DMS79 (cell line): ENCODE measurements around the gene ZNF474.

Experiments
- DNase-seq: peaks from one replicate; lab custom pipeline; 2025; lab: John Stamatoyannopoulos, UW

Gene ZNF474

DNA sequence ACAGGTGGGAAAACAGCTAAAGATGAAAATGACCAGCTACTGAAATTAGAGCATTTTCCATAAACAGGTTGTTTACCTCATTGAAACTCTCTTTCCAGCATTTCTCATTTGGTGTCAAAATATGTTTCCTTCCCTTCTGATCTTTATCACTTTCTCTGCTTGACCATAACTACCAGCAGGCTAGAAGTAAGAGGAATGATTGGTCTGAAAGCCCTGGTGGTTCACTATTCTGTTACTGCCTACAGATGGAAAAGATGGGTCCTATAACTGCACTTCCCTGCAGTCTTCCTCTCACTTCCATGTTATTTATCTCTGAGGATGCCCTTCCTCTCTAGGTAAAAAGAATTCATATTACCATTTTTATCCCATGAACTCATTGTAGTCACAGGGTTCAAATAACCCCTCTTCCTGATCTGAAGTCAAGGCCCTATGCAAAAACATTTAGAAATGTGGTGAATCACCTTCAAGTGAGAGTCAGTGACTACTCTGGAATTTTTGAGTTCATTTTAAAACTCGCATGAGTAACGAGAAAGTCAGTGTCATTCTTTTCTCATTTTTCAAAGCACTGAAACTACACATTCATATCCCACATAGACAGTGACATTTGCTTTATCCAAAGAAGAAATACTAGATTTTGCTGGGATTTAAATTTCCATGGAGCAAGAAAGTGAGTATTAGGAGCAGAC lies 51.7 kb downstream of the ZNF474 start:
- DNase-seq = no peak

DNA sequence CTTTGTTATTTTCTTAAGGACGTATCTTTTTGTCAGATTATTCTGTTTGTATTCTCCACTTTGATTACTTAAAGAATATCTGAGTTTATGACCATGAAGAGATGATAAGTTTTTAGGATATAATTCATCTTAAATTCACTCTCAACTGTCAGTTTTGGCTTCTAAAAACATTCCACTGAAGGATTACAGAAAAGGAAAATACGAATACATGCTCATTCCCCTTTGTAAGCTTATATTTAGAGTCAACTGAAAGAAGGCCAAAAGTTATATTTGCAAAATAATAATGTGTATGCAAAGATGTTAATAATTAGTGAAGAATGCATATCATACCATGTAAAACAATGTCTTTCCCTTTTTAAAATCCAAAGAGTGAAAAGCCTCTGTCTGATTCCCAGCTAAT lies 52.5 kb downstream of the ZNF474 start:
- DNase-seq = no peak

DNA sequence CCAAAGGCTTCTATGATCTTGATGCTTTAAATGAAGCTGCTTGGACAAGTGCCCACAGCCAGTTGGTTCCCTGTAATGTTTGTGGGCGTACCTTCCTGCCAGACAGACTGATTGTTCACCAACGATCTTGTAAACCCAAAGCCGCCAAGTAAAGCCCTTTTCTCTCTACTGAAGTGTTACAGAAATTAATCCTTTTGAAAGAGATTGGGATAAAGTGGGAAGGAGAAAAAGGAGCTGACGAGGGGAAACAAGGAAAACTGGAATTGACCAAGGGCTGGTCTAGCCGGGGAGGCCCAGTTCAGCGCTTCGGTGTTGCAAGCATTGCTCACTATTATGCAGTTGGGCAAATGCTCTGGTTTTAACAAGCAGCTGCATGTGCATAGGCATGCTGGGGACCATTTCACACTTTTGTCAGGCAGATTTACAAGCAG lies 53.2 kb downstream of the ZNF474 start:
- DNase-seq = no peak

DNA sequence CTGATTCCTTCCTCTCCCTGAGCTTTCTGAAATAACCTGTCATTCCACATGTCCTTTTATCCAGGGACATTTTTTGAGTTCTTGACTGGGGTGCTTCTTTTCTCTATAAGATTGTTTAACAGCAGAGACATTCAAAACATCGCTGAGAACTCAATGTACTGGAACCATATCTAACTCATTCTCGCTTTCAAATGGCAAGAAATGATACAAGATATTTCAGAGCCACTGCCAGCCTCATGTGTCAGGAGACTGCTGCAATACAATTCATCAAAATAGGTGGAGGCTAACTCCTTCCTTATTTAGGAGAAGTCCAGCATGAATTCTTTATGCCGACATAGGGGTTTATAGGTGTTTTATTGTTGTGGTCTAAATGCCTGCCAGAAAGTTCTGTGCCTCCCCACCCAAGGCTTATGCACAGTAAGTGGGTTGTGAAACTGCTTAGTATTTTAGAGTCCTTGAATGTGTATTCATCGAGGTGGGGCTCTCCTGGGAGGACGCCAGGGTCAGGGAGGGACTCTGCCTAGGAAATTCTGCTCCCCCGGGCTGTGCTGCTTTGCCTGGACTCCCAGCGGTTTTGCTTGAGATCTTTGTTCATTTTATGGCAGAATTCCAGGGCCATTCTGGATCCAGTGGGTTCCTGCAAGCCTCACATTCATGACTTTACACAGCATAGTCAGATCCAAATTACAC lies 53.9 kb downstream of the ZNF474 start:
- DNase-seq = peak; percentile 7

DNA sequence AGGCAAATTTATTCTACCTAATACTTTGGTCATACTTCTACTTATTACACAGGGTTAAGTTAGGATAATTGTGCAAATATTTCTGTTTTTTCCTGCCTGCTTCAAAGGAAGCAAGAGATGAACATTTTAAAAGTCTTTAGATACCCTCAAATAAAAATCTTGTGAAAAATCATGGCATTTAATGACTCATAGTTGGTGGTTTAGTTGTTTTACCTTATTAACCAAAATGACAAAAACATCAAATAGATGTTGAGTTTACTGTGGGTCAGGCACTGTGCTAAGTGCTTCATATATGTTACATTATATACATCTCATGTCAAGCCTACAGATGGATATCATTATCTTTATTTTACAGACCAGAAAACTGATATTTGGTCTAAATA lies 54.4 kb downstream of the ZNF474 start:
- DNase-seq = no peak

DNA sequence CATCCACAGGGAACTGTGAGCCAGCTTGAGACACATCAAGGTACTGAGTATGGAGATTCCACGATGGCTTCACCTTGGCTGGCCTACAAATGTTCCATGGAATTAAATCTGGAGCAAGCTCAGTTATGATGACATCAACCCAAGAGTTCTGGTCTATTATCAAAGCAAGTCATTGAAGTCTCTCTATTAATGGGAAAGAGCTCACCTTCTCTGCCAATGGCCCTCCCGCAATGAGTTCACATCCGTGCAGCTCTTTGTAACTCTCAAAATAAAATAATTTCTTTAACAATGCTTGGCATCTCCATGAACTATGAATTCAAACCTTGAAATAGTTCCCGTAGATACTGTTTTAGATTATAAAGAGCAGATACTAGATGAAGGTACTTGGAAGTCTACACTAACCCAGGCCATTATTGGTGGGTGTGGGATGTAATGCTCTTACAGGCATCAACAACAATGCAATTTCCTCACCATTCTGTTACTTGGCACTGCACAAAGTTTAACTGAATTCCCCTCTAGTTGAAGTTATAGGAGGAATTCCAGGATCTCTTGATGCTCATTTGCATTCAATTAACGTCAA lies 55.4 kb downstream of the ZNF474 start:
- no peak for DNase-seq

DNA sequence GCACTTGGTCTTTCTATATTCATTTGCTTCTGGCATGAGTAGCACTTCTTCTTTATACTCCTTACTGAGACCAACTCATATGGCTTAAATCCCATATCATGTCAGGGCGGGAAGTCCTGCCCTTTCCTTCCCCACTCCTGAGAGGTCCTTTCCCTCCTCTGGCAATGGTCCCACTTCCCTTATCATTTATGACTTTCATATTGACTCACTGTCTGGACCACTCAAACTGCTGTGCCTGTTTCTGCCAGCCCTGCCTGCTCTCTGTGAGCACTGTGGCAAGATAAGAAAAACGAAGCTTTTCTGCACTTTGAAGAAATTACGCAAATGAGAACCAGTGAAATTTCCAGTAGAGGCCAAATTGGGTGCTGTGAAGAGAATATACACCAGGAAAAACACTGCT lies 58.1 kb downstream of the ZNF474 start:
- DNase-seq = no peak

DNA sequence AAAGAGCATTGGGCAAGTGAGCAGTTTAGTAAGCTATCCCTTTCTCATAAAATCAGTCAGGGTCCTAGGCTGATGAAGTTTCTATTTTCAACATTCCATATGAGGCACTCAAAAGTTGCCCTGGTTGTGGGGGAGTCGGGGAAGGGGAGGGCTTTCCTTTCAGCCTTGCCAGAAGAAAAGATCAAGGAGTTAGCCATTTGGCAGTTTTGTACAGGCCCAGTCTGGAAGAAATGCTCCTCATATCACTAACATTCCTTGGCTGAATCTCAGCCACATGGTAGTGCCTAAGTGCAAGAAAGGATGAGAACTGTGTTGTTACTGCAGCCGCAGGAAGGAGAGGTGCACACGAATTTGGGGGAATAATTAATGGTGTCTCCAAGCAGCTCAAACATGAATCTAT lies 60.8 kb downstream of the ZNF474 start:
- DNase-seq = no peak

DNA sequence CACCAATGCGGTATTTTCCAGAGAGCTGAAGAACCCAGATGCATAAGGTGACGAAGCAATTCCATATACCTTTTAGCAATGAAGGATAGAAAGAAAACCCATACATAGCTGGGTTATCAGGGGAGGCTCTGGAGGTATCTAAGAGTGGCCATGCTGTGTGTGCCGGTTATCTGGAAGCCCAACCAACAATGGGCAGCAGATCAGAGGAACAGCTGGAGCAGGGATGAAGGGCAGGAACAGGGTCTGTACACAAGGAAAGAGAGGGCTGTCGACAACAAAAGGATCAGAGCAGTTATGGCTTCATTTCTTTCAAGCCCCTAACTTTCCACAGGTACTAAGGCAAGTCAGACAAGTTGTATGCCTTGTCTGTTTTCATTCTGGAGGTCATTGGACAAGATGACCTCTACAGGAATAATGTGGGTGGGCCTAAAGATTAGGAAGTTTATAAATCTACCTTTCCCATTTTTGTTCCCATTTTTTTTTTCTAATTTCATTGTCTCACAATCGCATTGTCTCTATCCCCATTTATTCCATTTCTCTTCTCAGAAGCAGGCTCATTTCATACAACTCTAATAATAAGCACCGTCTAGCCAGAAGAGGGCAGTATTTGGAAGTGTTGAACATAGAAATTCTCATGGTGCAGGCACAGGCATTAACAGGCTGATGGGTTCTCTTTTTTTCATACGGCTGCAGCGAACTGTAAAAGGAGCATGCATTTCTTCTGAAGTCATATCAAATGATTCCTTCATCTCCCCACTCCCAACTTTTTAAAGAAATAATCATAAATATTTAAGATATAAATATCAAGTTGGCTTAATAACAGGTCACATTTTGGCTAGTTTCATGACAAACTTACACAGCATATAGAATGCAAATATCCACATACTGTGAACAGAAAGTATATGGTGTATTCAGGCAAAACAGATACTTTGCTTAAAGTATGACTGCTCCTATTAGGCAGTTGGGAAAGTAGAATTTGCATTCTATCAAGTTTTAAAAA lies 63.5 kb downstream of the ZNF474 start:
- DNase-seq = peak; percentile 9

DNA sequence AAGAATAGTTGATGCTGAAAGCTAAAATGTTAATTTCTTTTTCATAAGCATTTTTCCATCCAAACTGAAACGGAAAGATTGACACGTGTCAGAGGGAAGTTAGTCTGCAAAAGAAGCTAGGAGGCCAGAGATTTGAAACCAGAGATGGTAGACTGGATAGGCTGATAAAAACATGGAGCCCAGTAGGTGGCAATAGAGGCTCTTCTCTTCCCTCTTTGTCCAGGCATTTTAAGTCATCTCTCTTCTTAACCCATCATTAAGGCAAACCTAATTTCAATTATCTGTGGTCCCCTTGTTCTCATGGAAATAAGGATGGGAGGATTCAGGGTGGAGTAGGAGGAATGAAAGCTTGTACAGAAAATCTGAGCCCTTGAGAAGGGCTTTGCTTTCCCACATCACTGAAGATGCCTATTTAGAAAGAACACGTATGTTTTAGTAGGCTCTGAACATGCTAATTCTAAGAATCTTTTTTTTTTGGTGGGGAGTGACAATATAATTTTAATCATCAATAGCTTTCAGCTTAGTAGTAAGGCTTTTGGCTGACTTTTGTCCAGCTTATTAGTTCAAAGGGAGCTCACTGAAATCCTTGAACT lies 66.6 kb downstream of the ZNF474 start:
- no peak for DNase-seq

DNA sequence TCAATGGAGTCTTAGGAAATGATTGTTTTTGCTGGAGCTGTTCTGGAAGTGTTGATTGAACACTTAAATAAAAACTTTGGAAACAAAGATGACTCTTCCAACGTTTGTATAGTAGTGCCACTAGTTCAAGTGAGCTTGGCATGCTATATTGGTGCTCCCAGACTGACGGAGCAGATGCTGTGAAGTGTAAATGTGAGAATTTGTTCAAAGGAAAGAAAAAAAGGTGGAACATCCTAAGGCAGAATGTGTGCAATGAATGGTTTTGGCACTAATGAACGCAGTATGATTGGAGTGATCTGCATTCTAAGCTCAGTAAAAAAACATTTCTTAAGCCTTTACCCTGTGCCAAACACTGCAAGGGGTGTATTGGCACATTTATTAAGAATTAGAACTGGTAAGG lies 69.8 kb downstream of the ZNF474 start:
- no peak for DNase-seq

DNA sequence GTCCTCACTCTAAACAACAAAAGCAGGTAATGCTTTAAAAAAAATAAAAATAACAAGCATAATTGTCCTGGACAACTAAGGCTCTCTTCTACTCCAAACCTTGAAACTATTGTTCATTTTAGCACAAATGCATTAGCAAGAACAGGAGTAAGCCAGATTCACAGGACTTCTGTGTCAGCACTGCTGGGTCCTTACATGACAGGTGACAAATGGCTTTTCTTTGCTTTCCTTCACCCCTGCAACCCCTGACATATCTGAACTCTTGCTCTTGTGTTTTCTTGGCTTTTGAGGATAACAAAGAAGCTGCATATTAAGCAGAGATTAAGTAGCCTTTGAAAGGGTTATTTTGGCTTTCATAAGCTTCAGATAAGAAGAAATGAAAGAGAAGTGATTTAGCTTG lies 71.1 kb downstream of the ZNF474 start:
- DNase-seq = no peak

DNA sequence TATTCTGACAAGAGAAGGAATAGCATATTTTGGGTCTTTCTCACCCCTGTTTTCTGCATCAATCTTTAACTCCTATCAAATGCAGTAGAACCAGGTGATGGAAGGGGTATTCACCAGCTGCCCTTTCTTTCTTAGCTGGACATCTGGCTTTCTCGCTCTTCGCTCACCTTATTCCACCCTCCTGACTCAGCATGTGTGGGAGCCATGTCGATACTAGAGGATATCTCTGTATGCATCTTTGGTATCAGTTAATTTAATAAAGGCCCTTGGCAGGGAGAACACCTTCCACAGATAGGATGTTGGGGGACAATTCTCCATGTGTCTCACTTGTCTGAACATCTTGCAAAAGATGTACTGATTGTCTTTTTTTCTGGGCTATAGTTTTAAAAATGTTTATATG lies 71.5 kb downstream of the ZNF474 start:
- no peak for DNase-seq

DNA sequence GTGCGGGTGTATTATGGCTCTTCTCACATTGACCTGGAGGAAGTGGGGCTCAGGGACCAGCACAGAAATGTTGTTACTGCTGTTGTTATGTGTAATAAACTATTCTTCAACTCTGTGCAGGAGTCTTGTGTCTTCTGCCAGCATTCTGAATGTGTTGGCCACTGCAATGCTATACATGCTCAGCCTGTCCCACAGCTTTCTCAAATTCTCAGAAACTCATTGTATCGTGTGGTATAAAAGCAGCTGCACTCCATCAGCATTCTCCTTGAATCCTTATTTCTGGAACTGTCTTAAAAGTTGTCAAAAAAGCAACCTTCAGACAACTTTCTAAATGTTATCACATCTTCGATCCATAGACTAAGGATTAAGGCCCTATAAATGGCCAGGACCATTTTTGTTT lies 72.0 kb downstream of the ZNF474 start:
- no peak for DNase-seq

DNA sequence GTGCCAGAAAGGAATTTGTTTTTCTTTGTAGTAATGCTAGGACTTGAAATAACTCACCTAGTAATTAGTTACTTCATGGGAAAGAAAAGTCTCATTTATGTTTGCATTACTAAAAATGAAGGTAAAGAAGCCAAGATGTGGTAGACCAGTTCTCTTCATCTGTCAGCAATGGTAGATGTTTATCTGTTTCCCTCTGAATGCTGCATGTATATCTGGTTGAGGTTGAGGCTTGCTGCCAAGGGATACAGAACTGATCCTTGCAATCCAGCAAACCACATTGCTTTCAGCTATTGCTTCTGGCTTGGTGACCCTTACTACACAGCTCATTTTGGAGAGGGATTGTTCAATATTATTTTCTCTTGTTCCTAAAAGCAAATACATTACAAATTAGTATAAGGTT lies 73.6 kb downstream of the ZNF474 start:
- no peak for DNase-seq
